H9 (cell line): ENCODE results near the gene TANK. TPM values are rescaled to one million over a fixed set of nuclear protein-coding genes. Genes with fewer than 3 reads are reported as not detected.

Experiments
- DNase-seq: peaks from one replicate; pipeline ENCODE4 v3.0.0-alpha.2; 2017
- H2AFZ ChIP-seq: one replicate; pipeline ENCODE4 v1.6.1; 2013; ENCODE audit warnings: mild to moderate bottlenecking, low read length, control low read depth, moderate library complexity
- H2AK5ac ChIP-seq: 2 replicates; pipeline ENCODE4 v1.6.1; 2013; ENCODE audit warnings: low read length, control low read depth, mixed read lengths; ENCODE audit not compliant: insufficient read length
- H2BK120ac ChIP-seq: one replicate; pipeline ENCODE4 v1.6.1; 2013; ENCODE audit warnings: low read depth, mild to moderate bottlenecking, low read length, control low read depth, inconsistent platforms; ENCODE audit not compliant: poor library complexity, severe bottlenecking
- H2BK12ac ChIP-seq: 2 replicates; pipeline ENCODE4 v1.6.1; 2013; ENCODE audit warnings: low read length, control low read depth, mixed read lengths, low read depth; ENCODE audit not compliant: insufficient read length
- H2BK15ac ChIP-seq: 2 replicates; pipeline ENCODE4 v1.6.1; 2013; ENCODE audit warnings: low read depth, low read length, control low read depth
- H2BK20ac ChIP-seq: one replicate; pipeline ENCODE4 v1.6.1; 2013; ENCODE audit warnings: low read depth, mild to moderate bottlenecking, low read length, control low read depth, inconsistent platforms; ENCODE audit not compliant: poor library complexity, severe bottlenecking
- H2BK5ac ChIP-seq: 2 replicates; pipeline ENCODE4 v1.6.1; 2013; ENCODE audit warnings: low read length, control low read depth, mixed read lengths; ENCODE audit not compliant: insufficient read length
- H3K14ac ChIP-seq: 2 replicates; pipeline ENCODE4 v1.6.1; 2013; ENCODE audit warnings: low read length, control low read depth; ENCODE audit not compliant: insufficient read depth
- H3K18ac ChIP-seq: 2 replicates; pipeline ENCODE4 v1.6.1; 2013; ENCODE audit warnings: low read depth, mild to moderate bottlenecking, mixed read lengths, low read length, control low read depth; ENCODE audit not compliant: insufficient read length
- H3K23ac ChIP-seq: 2 replicates; pipeline ENCODE4 v1.6.1; 2013; ENCODE audit warnings: low read length, control low read depth, mixed read lengths, low read depth; ENCODE audit not compliant: insufficient read length
- H3K23me2 ChIP-seq: 2 replicates; pipeline ENCODE4 v1.6.1; 2013; ENCODE audit warnings: low read depth, mild to moderate bottlenecking, mixed read lengths, low read length, control low read depth; ENCODE audit not compliant: insufficient read length, poor library complexity, severe bottlenecking
- H3K27ac ChIP-seq: 2 replicates; pipeline ENCODE4 v1.5.1; 2013; ENCODE audit warnings: low read length, control low read depth, mixed read lengths, low read depth; ENCODE audit not compliant: insufficient read length
- H3K27me3 ChIP-seq: 2 replicates; pipeline ENCODE4 v1.6.1; 2013; ENCODE audit warnings: low read length, control low read depth, inconsistent platforms; ENCODE audit not compliant: insufficient read depth
- H3K4ac ChIP-seq: 2 replicates; pipeline ENCODE4 v1.6.1; 2013; ENCODE audit warnings: low read depth, mild to moderate bottlenecking, control low read depth, inconsistent platforms, low read length, moderate library complexity
- H3K4me1 ChIP-seq: 2 replicates; pipeline ENCODE4 v1.6.1; 2013; ENCODE audit warnings: low read length, control low read depth, inconsistent platforms; ENCODE audit not compliant: insufficient read depth
- H3K4me2 ChIP-seq: 2 replicates; pipeline ENCODE4 v1.6.1; 2013; ENCODE audit warnings: low read length, control low read depth, mixed read lengths; ENCODE audit not compliant: insufficient read length, insufficient read depth
- H3K56ac ChIP-seq: 2 replicates; pipeline ENCODE4 v1.6.1; 2013; ENCODE audit warnings: low read depth, mild to moderate bottlenecking, mixed read lengths, low read length, control low read depth; ENCODE audit not compliant: insufficient read length
- H3K79me1 ChIP-seq: 2 replicates; pipeline ENCODE4 v1.6.1; 2013; ENCODE audit warnings: low read depth, mild to moderate bottlenecking, moderate library complexity, low read length, control low read depth, inconsistent platforms; ENCODE audit not compliant: insufficient read depth, poor library complexity, severe bottlenecking
- H3K79me2 ChIP-seq: 2 replicates; pipeline ENCODE4 v1.6.1; 2013; ENCODE audit warnings: low read length, control low read depth, inconsistent platforms; ENCODE audit not compliant: insufficient read depth
- H3K9ac ChIP-seq: 2 replicates; pipeline ENCODE4 v1.6.1; 2013; ENCODE audit warnings: low read length, control low read depth, mixed read lengths; ENCODE audit not compliant: insufficient read length; ENCODE audit errors: extremely low read depth
- H3K9me3 ChIP-seq: one replicate; pipeline ENCODE4 v1.6.1; 2013; ENCODE audit warnings: low read depth, low read length, inconsistent platforms; ENCODE audit not compliant: control insufficient read depth
- H3T11ph ChIP-seq: one replicate; pipeline ENCODE4 v1.6.1; 2013; ENCODE audit warnings: mild to moderate bottlenecking, low read length, control low read depth, inconsistent platforms
- H4K20me1 ChIP-seq: one replicate; pipeline ENCODE4 v1.6.1; 2013; ENCODE audit not compliant: control insufficient read depth, insufficient read length, insufficient read depth
- H4K5ac ChIP-seq: 2 replicates; pipeline ENCODE4 v1.6.1; 2013; ENCODE audit warnings: low read depth, mild to moderate bottlenecking, mixed read lengths, low read length, control low read depth; ENCODE audit not compliant: insufficient read length
- H4K8ac ChIP-seq: replicated peaks from 2 replicates; pipeline ENCODE4 v1.6.1; 2013; ENCODE audit warnings: low read length, control low read depth, mixed read lengths, low read depth; ENCODE audit not compliant: insufficient read length
- H4K91ac ChIP-seq: 2 replicates; pipeline ENCODE4 v1.6.1; 2013; ENCODE audit warnings: low read depth, mild to moderate bottlenecking, moderate library complexity, mixed read lengths, low read length, control low read depth; ENCODE audit not compliant: insufficient read length
- H3K27ac Mint-ChIP-seq, 3 experiments: 2 replicates in 2 of 3; 3 replicates in 1 of 3; pipeline ENCODE4 v1.8.0; 2020 to 2021; ENCODE audit warnings: mixed read lengths in 3 of 3, mild to moderate bottlenecking in 1 of 3, moderate library complexity in 1 of 3
- H3K27me3 Mint-ChIP-seq: 2 replicates; pipeline ENCODE4 v1.8.0; 2021; ENCODE audit warnings: low read depth, mild to moderate bottlenecking, moderate library complexity, mixed read lengths
- H3K36me3 Mint-ChIP-seq, 3 experiments: 2 replicates in 2 of 3; 3 replicates in 1 of 3; pipeline ENCODE4 v1.8.0; 2020 to 2021; ENCODE audit warnings: low read depth in 3 of 3, mixed read lengths in 3 of 3; ENCODE audit not compliant: insufficient read depth in 1 of 3
- H3K4me1 Mint-ChIP-seq, 2 experiments: 2 replicates each; pipeline ENCODE4 v1.8.0; 2020; ENCODE audit warnings: mixed read lengths in 2 of 2
- H3K4me3 Mint-ChIP-seq, 2 experiments: 2 replicates in 1 of 2; 3 replicates in 1 of 2; pipeline ENCODE4 v1.8.0; 2020 to 2021; ENCODE audit warnings: mild to moderate bottlenecking in 2 of 2, mixed read lengths in 2 of 2, moderate library complexity in 1 of 2
- H3K9me3 Mint-ChIP-seq, 2 experiments: 2 replicates in 1 of 2; 3 replicates in 1 of 2; pipeline ENCODE4 v1.8.0; 2020; ENCODE audit warnings: mild to moderate bottlenecking in 2 of 2, mixed read lengths in 2 of 2, moderate library complexity in 1 of 2
- WGBS: extraction: QIAGEN DNeasy Blood & Tissue Kit; methylation state at CpG from one replicate; pipeline ENCODE4 v1.1.7; 2013; ENCODE audit warnings: missing lambda C conversion rate, low lambda C conversion rate, mixed read lengths; ENCODE audit not compliant: insufficient read length; ENCODE audit errors: extremely low coverage; 5-methylcytosine and 5-hydroxymethylcytosine counted together
- total RNA-seq: library from RNA; stranded (reverse); gene quantifications from 2 replicates; pipeline ENCODE4 v1.2.1, GENCODE V29; 2021
- TF ChIP-seq, protein P1 (sequence below): fragments of 200-600 bp; sonication (generic); conservative IDR thresholded peaks from 3 replicates; pipeline ENCODE4 v1.8.0; 2021; ENCODE audit warnings: antibody characterized with exemption, mild to moderate bottlenecking

Gene TANK
- total RNA-seq, 1 experiment from 2014 or later: 23.9 TPM

DNA sequence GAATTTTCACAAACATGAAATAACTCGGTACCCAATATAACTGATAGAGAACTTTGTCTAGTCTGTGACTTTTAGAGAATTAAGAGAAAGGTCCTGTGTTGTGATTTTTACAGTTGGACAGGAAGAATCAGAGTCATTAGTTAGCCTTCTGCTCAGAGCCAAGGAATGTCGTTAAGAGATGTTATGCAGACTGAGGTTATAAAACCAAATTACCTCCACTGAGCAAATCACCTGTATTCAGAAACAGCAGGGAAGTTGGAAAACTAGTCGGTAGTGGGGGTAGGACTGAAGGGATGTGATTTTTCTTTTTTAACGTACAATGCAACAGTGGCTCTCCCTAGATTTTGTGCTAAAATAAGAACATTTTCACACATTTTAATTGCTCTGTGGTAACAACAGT is 18.5 kb downstream of the TANK start:
- Histone ChIP-seq H3K23ac (no peak overlapping the region), H3K79me2 (no peaks in the 10 kb centered on the region), H3K4me1 (peaks cover 3% of the 10 kb centered on the region; the same call in 1 of the 2 replicates), H2AK5ac (no peak overlapping the region), H3K23me2 (no peaks in the 10 kb centered on the region), H4K91ac (no peak overlapping the region), H2BK5ac (no peak overlapping the region), H3K9me3 (no peaks in the 10 kb centered on the region), H3K4ac (no peak overlapping the region), H3K27ac (no peak overlapping the region), H2BK15ac (no peak overlapping the region), H3K56ac (no peak overlapping the region), H3K27me3 (no peaks in the 10 kb centered on the region), H3K14ac (no peak overlapping the region), H2BK20ac (no peak overlapping the region), H4K20me1 (no peaks in the 10 kb centered on the region), H3K79me1 (peaks cover 5% of the 10 kb centered on the region), H4K5ac (no peak overlapping the region), H3T11ph (no peak overlapping the region), H4K8ac (no peak overlapping the region), H3K18ac (no peak overlapping the region), H2BK12ac (no peak overlapping the region), H3K9ac (no peak overlapping the region), H3K4me2 (no peak overlapping the region), H2AFZ (no peak overlapping the region), H2BK120ac (no peak overlapping the region)
- Mint-ChIP-seq H3K4me3 (no peak overlapping the region), H3K4me1 (peaks cover 10 to 22% of the 10 kb centered on the region in 2 experiments), H3K27me3 (no peaks in the 10 kb centered on the region), H3K36me3 (peaks cover 25 to 51% (median 30%) of the 10 kb centered on the region in 3 experiments), H3K27ac (no peak overlapping the region), H3K9me3 (peaks cover 6 to 10% of the 10 kb centered on the region in 2 experiments; a peak in 4 of 5 replicates)
- WGBS: no CpG with 5 or more reads among the region's 4 CpGs
- TF ChIP-seq, protein P1, sequence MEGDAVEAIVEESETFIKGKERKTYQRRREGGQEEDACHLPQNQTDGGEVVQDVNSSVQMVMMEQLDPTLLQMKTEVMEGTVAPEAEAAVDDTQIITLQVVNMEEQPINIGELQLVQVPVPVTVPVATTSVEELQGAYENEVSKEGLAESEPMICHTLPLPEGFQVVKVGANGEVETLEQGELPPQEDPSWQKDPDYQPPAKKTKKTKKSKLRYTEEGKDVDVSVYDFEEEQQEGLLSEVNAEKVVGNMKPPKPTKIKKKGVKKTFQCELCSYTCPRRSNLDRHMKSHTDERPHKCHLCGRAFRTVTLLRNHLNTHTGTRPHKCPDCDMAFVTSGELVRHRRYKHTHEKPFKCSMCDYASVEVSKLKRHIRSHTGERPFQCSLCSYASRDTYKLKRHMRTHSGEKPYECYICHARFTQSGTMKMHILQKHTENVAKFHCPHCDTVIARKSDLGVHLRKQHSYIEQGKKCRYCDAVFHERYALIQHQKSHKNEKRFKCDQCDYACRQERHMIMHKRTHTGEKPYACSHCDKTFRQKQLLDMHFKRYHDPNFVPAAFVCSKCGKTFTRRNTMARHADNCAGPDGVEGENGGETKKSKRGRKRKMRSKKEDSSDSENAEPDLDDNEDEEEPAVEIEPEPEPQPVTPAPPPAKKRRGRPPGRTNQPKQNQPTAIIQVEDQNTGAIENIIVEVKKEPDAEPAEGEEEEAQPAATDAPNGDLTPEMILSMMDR: no peak
- DNase-seq: no peak
